ENCODE data around the gene GLRA3. TPM values are rescaled to one million over a fixed set of nuclear protein-coding genes. Genes with fewer than 3 reads are reported as not detected.

The GLRA3 gene
- polyA plus RNA-seq, 3 donors = not detected

GRCh38 chr4:174592985-174593335 is 236.1 kb downstream of the GLRA3 start:
- no peak for TF ChIP-seq CTCF (IDR thresholded peaks at IDR 0.05)
- Histone ChIP-seq H3K36me3 (replicated peaks in 1 of 2; ENCODE audit: control insufficient read depth in 1 of 2, insufficient read depth in 2 of 2, low read length in 2 of 2) (no peaks in the 10 kb centered on the region), H2AFZ (ENCODE audit: insufficient read depth, low read depth, low read length, poor library complexity, severe bottlenecking) (no peak overlapping the region), H3K4me2 (replicated peaks; ENCODE audit: extremely low read depth, low read length, poor library complexity, severe bottlenecking) (peak overlapping the region; percentile 42), H3K27ac (ENCODE audit: low read depth in 1 of 2, low read length in 2 of 2) (peak overlapping the region in 1 of 2 donors; percentile 84), H3K4me3 (replicated peaks in 1 of 3; ENCODE audit: low read depth in 2 of 3, low read length in 3 of 3) (peak overlapping the region in 1 of 3 experiments; percentile 52), H3K79me2 (ENCODE audit: insufficient read depth, low read length) (no peaks in the 10 kb centered on the region), H3K4me1 (ENCODE audit: control insufficient read depth in 1 of 2, insufficient read depth in 2 of 2, low read length in 2 of 2) (peaks cover 30 to 36% of the 10 kb centered on the region in 2 donors), H4K20me1 (ENCODE audit: insufficient read depth, low read length) (no peaks in the 10 kb centered on the region), H3K9me3 (replicated peaks in 1 of 2; ENCODE audit: control insufficient read depth in 1 of 2, insufficient read depth in 1 of 2, low read length in 2 of 2) (no peaks in the 10 kb centered on the region), H3K27me3 (ENCODE audit: control insufficient read depth in 2 of 2, insufficient read depth in 2 of 2, low read length in 2 of 2) (no peaks in the 10 kb centered on the region), H3K9ac (ENCODE audit: insufficient read depth, low read length, poor library complexity, severe bottlenecking) (no peak overlapping the region)
- intact Hi-C loops (cut with micrococcal nuclease) = loop anchor here in 1 of 2 donors (5.0 kb wide), 1 partner anchor 71 kb away; the partner anchor contains the start of gene HPGD
- Mint-ChIP-seq H3K4me1 (peaks cover 34% of the 10 kb centered on the region), H3K27ac (peak overlapping the region; percentile 75 to 96 (median 90)), H3K4me3 (no peak overlapping the region), H3K9me3 (peaks cover 0 to 1% (median 0%) of the 10 kb centered on the region in 7 donors), H3K27me3 (ENCODE audit: low read depth in 3 of 3) (no peaks in the 10 kb centered on the region), H3K36me3 (no peaks in the 10 kb centered on the region)
- DNase-seq = peak; percentile 65 to 84 (median 84)
- WGBS (ENCODE audit: insufficient coverage) = 15% methylated on average over 2 of the region's 3 CpGs

DNA sequence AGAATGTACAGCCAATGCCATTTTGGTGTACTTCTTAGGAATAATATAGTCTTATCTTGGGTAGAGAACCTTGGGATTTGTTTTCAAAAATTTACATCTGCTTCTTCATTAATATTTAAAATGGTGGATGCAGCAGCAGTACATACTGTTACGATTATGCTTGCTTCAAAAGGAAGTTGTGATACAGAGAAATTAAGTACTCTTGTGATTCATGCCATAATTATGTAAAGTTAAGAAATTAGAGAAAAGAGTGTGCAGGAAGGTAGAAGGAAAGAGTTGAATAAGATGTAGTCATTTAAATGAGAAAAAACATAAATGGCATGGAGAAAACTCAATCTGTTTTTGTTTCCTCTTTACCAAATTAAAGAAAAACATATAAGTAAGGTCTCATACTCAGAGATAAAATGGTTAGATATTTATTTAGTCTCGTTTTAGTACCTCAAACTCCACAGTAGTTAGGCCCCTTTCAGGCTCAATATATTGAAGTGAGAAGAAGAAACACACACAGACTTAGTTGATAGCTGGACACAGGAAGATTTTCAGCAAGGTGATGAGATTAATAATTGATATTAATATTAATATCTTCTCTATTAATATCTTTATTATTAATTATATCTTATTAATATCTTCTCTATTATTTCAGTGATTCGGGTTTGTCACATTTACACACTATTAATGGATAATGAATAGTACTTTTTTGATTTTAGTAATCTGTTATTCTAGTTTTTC is 236.6 kb downstream of the GLRA3 start:
- DNase-seq = no peak
- H3K27me3 Mint-ChIP-seq (ENCODE audit: low read depth in 3 of 3) = no peaks in the 10 kb centered on the region
- no CpG with 5 or more reads among the region's 3 CpGs for WGBS (ENCODE audit: insufficient coverage)
- Histone ChIP-seq H3K27me3 (ENCODE audit: control insufficient read depth in 2 of 2, insufficient read depth in 2 of 2, low read length in 2 of 2) (no peaks in the 10 kb centered on the region), H3K79me2 (ENCODE audit: insufficient read depth, low read length) (no peaks in the 10 kb centered on the region), H3K4me1 (ENCODE audit: control insufficient read depth in 1 of 2, insufficient read depth in 2 of 2, low read length in 2 of 2) (peaks cover 30 to 36% of the 10 kb centered on the region in 2 donors), H3K4me3 (replicated peaks in 1 of 3; ENCODE audit: low read depth in 2 of 3, low read length in 3 of 3) (peak overlapping the region in 1 of 3 experiments; percentile 56), H3K9me3 (replicated peaks in 1 of 2; ENCODE audit: control insufficient read depth in 1 of 2, insufficient read depth in 1 of 2, low read length in 2 of 2) (no peaks in the 10 kb centered on the region), H3K36me3 (replicated peaks in 1 of 2; ENCODE audit: control insufficient read depth in 1 of 2, insufficient read depth in 2 of 2, low read length in 2 of 2) (no peaks in the 10 kb centered on the region), H3K27ac (ENCODE audit: low read depth in 1 of 2, low read length in 2 of 2) (peak overlapping the region in 1 of 2 donors; percentile 84), H2AFZ (ENCODE audit: insufficient read depth, low read depth, low read length, poor library complexity, severe bottlenecking) (no peak overlapping the region), H3K9ac (ENCODE audit: insufficient read depth, low read length, poor library complexity, severe bottlenecking) (no peak overlapping the region), H3K4me2 (replicated peaks; ENCODE audit: extremely low read depth, low read length, poor library complexity, severe bottlenecking) (peak overlapping the region; percentile 73), H4K20me1 (ENCODE audit: insufficient read depth, low read length) (no peaks in the 10 kb centered on the region)
- intact Hi-C loops (cut with micrococcal nuclease) = loop anchor here in 1 of 2 donors (5.0 kb wide), 1 partner anchor 70 kb away; the partner anchor contains the start of gene HPGD
- H3K4me3 Mint-ChIP-seq = no peak overlapping the region
- no peaks in the 10 kb centered on the region for H3K36me3 Mint-ChIP-seq
- TF ChIP-seq CTCF (IDR thresholded peaks at IDR 0.05) = no peak
- H3K4me1 Mint-ChIP-seq = peaks cover 34% of the 10 kb centered on the region
- peak overlapping the region; percentile 75 to 96 (median 90) for H3K27ac Mint-ChIP-seq
- H3K9me3 Mint-ChIP-seq = peaks cover 0 to 1% (median 0%) of the 10 kb centered on the region in 7 donors

Data from CD14-positive monocyte (primary cell).